AG04449 (cell line): ENCODE data around the gene JAZF1.

Source experiments
- CTCF ChIA-PET: fragments of 350-600 bp; formaldehyde crosslinking; extraction: SDS; loops from one replicate; lab custom pipeline; 2021; ENCODE audit warnings: antibody characterized with exemption; lab: Yijun Ruan, JAX
- POLR2A ChIA-PET: fragments of 400-600, 350-600 bp; formaldehyde crosslinking; extraction: SDS; loops from one replicate; lab custom pipeline; 2020; ENCODE audit warnings: antibody characterized with exemption, inconsistent platforms; lab: Yijun Ruan, JAX
- DNase-seq: peaks from one replicate; pipeline ENCODE4 v3.0.0-alpha.2; 2010; ENCODE audit warnings: low read depth, low spot score
- H3K4me3 ChIP-seq: 2 replicates; pipeline ENCODE4 v1.5.1; 2011; ENCODE audit warnings: low read depth, mild to moderate bottlenecking, control low read depth, low read length
- CTCF ChIP-seq: IDR thresholded peaks from one replicate; pipeline ENCODE4 v1.5.1; 2011; ENCODE audit warnings: mild to moderate bottlenecking, moderate library complexity, low read length, control low read depth, inconsistent platforms; ENCODE audit not compliant: insufficient read depth; ENCODE audit errors: missing control alignments

The JAZF1 gene

GRCh38 chr7:27793780-27794179, 386.8 kb downstream of the JAZF1 start:
- DNase-seq = no peak
- TF ChIP-seq CTCF = no peak
- CTCF ChIA-PET = interaction anchor here (1.0 to 1.6 kb wide), 4 partner anchors 9 to 19 kb away, joined by 3 to 4 read pairs (median 4); no protein-coding TSS in a partner anchor
- POLR2A ChIA-PET = no interaction called here
- no peak overlapping the region for H3K4me3 ChIP-seq

GRCh38 chr7:27788437-27788836, 392.2 kb downstream of the JAZF1 start:
- ChIA-PET CTCF (interaction anchor here (1.0 to 1.7 kb wide), 4 partner anchors 9 to 305 kb away, joined by 4 to 5 read pairs (median 4); no protein-coding TSS in a partner anchor), POLR2A (no interaction called here)
- H3K4me3 ChIP-seq = no peak overlapping the region
- no peak for DNase-seq
- TF ChIP-seq CTCF = no peak

- no peak for DNase-seq
- peak; percentile 10 for TF ChIP-seq CTCF
- POLR2A ChIA-PET = no interaction called here
- CTCF ChIA-PET = interaction anchor here (0.7 to 2.5 kb wide), 20 partner anchors 9 to 589 kb away, joined by 3 to 48 read pairs (median 4); partner anchors contain the start of gene TAX1BP1
- H3K4me3 ChIP-seq = no peak overlapping the region
These were observed 396.1 kb downstream of the JAZF1 start for GRCh38 chr7:27784399-27785053.

- no peak for DNase-seq
- TF ChIP-seq CTCF = no peak
- POLR2A ChIA-PET = interaction anchor here (1.0 kb wide), 1 partner anchor 169 kb away, joined by 3 read pairs; no protein-coding TSS in a partner anchor
- no peak overlapping the region for H3K4me3 ChIP-seq
- CTCF ChIA-PET = interaction anchor here (0.9 to 2.5 kb wide), 8 partner anchors 8 to 588 kb away, joined by 3 to 11 read pairs (median 5); no protein-coding TSS in a partner anchor
These were observed 397.7 kb downstream of the JAZF1 start for GRCh38 chr7:27782849-27783248.

GRCh38 chr7:27781188-27781587, 399.4 kb downstream of the JAZF1 start:
- DNase-seq = no peak
- no peak for TF ChIP-seq CTCF
- POLR2A ChIA-PET = no interaction called here
- CTCF ChIA-PET = interaction anchor here (1.8 to 2.5 kb wide), 2 partner anchors 313 to 585 kb away, joined by 4 to 11 read pairs; no protein-coding TSS in a partner anchor
- no peak overlapping the region for H3K4me3 ChIP-seq
